ENCODE measurements around the gene RTBDN. TPM values are rescaled to one million over a fixed set of nuclear protein-coding genes. Genes with fewer than 3 reads are reported as not detected.
A peak's percentile ranks its signal among the peaks of the same experiment; 100 is the strongest.

The RTBDN gene
- total and polyA plus RNA-seq, 2 of the 8 experiments (the other 6 are each of a cell fraction or from before 2014, with no cell fraction given) = 4.0 to 4.8 TPM

DNA sequence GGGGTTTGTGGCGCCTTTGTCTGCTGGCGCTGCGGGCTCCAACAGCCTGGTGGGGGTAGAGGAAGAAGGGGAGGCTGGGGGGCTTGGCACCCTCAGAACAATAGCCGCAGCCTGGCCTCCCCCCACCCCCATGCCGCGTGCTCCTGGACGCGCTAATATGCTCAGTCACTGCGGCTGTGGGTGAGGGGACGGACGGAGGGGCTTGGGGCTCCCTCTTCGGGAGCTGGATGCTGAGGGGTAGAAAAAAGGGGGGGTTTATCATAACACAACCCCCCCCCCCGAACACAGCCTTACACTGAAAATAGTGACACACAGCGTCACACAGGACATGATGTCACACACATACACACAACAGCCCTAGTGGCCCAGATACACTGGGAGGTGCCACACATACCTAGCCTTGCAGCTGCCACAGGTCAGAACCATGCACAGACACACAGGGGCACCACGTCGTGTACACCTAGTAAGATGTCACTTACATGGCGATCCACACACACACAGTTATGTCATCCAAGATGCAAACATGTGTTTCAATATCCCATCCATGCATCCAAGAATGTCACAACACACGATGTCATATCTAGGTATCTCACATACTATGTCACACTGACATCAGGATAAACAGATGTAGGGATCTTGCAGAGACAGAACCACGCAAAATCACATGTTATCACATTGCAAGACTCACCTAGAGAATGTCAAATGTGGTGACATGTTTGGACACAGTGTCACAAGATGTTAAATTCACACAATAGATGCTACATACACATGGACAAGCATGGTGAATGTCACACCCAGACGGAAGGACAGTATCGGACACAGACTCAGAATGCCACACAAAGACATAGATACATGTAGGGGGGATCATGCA lies 4.7 kb upstream of the RTBDN start:
- POLR2A ChIA-PET (ENCODE audit: partially characterized antibody) = interaction anchor here (0.6 kb wide), 1 partner anchor 74 kb away, joined by 3 read pairs; no protein-coding TSS in a partner anchor
- no peak for DNase-seq (ENCODE audit: low read depth in 1 of 2, low spot score in 2 of 2)
- no peak for FAIRE-seq
- H3K18ac ChIP-seq (ENCODE audit: extremely low read depth, low read length) = no peak overlapping the region
- WGBS, 2 experiments (ENCODE audit: extremely low coverage in 1 of 2, insufficient coverage in 1 of 2, insufficient read length in 1 of 2, insufficient replicate concordance in 2 of 2, low coverage in 1 of 2, low lambda C conversion rate in 2 of 2, missing lambda C conversion rate in 1 of 2) = 36% methylated on average over 16 of the region's 21 CpGs; no CpG with 5 or more reads in 1 of the 2 experiments
- H3K79me2 ChIP-seq (ENCODE audit: control insufficient read depth in 1 of 2, insufficient read depth in 2 of 2, low read length in 2 of 2) = peaks cover 0 to 9% of the 10 kb centered on the region in 2 experiments; a peak in 2 of 4 replicates
- H2BK5ac ChIP-seq (ENCODE audit: low read depth, low read length) = no peak overlapping the region
- peak overlapping the region; percentile 59 to 92 (median 62); a peak in 7 of 8 replicates for H3K4me3 ChIP-seq (ENCODE audit: extremely low read depth in 1 of 4, insufficient read depth in 2 of 4, low read depth in 3 of 4, low read length in 4 of 4)
- peaks cover 8 to 42% (median 19%) of the 10 kb centered on the region in 4 experiments for H3K4me1 ChIP-seq (replicated peaks in 1 of 4; ENCODE audit: control insufficient read depth in 3 of 4, insufficient read depth in 4 of 4, low read length in 3 of 4)
- H3K23ac ChIP-seq (ENCODE audit: insufficient read length) = no peak overlapping the region
- no peak overlapping the region for H4K91ac ChIP-seq (replicated peaks; ENCODE audit: insufficient read length, low read length)
- no peak overlapping the region for H2BK120ac ChIP-seq (replicated peaks; ENCODE audit: low read depth, low read length)
- H3K56ac ChIP-seq (replicated peaks; ENCODE audit: insufficient read length, low read depth, low read length) = no peak overlapping the region
- H2BK15ac ChIP-seq (ENCODE audit: low read length) = 0 out of 2 replicates have a peak overlapping the region, but pooled peaks have one; percentile 6
- H3K27ac ChIP-seq (ENCODE audit: low read depth, low read length) = no peak overlapping the region
- no peaks in the 10 kb centered on the region for H3K9me3 ChIP-seq (ENCODE audit: insufficient read depth in 2 of 2, low read depth in 1 of 2, low read length in 1 of 2)
- H3K36me3 ChIP-seq (ENCODE audit: control insufficient read depth in 2 of 4, insufficient read depth in 4 of 4, low read length in 3 of 4) = peaks cover 0 to 3% (median 0%) of the 10 kb centered on the region in 4 experiments; a peak in 1 of 8 replicates
- H4K5ac ChIP-seq (ENCODE audit: insufficient read length, low read depth, low read length) = no peak overlapping the region
- CTCF ChIA-PET (ENCODE audit: partially characterized antibody) = interaction anchor here (0.9 to 1.4 kb wide), 3 partner anchors 9 to 66 kb away, joined by 3 to 6 read pairs (median 4); no protein-coding TSS in a partner anchor
- peak overlapping the region; percentile 73 to 75 for H3K4me2 ChIP-seq (ENCODE audit: insufficient read depth in 1 of 2, low read depth in 2 of 2, low read length in 2 of 2)
- H3K4ac ChIP-seq (replicated peaks; ENCODE audit: insufficient read length, low read depth, low read length) = no peak overlapping the region
- H3K79me1 ChIP-seq (ENCODE audit: low read depth, low read length) = peaks cover 11% of the 10 kb centered on the region
- peak overlapping the region; percentile 47; the same call in 1 of the 2 replicates for H2AK5ac ChIP-seq (ENCODE audit: low read depth, low read length)
- H3K23me2 ChIP-seq (ENCODE audit: low read depth, low read length) = peaks cover 25% of the 10 kb centered on the region
- H4K8ac ChIP-seq (ENCODE audit: extremely low read depth, insufficient read depth, low read length) = peak overlapping the region; percentile 59; the same call in 1 of the 2 replicates
- H4K20me1 ChIP-seq (replicated peaks in 1 of 2; ENCODE audit: control insufficient read depth in 1 of 2, insufficient read depth in 2 of 2, low read length in 2 of 2) = peaks cover 8 to 21% of the 10 kb centered on the region in 2 experiments
- H2BK12ac ChIP-seq (ENCODE audit: low read depth, low read length) = peak overlapping the region; percentile 77; the same call in 1 of the 2 replicates
- H2AFZ ChIP-seq (ENCODE audit: low read length) = no peak overlapping the region
- H3K27me3 ChIP-seq (replicated peaks in 1 of 4; ENCODE audit: control insufficient read depth in 3 of 4, extremely low read depth in 1 of 4, insufficient read depth in 3 of 4, low read length in 3 of 4) = peaks cover 0 to 13% (median 9%) of the 10 kb centered on the region in 4 experiments; a peak in 5 of 7 replicates
- H2BK20ac ChIP-seq (ENCODE audit: low read length) = no peak overlapping the region
- no peak overlapping the region for H3K14ac ChIP-seq (ENCODE audit: insufficient read length)
- H3K9ac ChIP-seq (replicated peaks in 1 of 4; ENCODE audit: extremely low read depth in 1 of 4, low read depth in 3 of 4, low read length in 3 of 4) = peak overlapping the region in 1 of 4 experiments; percentile 44; a peak in 2 of 7 replicates

All from H1 (cell line).